ENCODE data around the gene CD2.

CD2 gene

DNA sequence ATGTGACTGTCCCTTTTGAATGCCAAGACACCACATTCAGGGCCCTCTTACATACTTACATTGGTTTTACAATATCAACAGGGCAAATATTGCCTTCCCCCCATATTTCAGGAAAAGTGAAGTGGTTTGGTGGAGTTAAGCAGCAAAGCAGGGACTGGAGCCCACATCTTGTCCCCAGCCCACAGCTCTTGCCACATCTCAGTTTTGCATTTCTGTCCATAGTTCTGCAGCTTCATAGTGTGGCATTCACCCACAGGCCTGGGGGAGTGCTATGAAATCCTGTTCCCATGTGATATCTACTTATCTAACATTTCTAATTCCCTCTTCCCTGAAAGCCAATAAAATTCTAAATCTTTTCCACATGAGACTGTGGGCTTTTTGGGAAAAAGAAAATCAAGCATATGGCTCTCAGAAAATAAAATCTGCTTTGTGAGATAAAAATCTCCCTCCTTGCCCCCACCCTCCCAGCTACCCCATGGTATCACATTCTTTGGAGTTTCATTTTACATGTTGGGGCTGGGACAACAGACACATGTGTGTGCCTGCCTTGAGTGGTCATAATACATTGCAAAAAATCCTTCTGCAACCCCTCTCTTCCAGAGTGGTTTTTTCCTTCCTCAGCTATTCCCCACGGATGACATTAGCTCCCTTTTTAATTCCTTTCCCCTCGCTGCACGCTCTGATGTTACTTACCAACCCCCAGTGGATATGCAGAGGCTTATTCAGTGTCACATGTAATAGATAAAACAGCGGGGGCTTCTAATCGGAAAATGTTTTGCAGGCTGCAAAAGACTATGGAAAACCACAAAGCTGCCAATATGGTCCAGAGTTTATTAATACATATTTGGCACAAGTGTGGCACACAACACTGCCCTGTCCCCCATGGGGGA is 20.5 kb upstream of the CD2 start:
- no peak overlapping the region for H3K27ac ChIP-seq (ENCODE audit: low read depth, low read length)
- no peaks in the 10 kb centered on the region for H3K27me3 ChIP-seq (ENCODE audit: control insufficient read depth, insufficient read depth, low read length)
- no peak overlapping the region for H3K9ac ChIP-seq (ENCODE audit: low read length)
- no peaks in the 10 kb centered on the region; the same call in 1 of the 2 replicates for H3K9me3 ChIP-seq (ENCODE audit: control insufficient read depth, insufficient read depth, low read depth, low read length)
- H3K4me3 ChIP-seq (ENCODE audit: low read depth, low read length): no peak overlapping the region
- no peaks in the 10 kb centered on the region for H3K36me3 ChIP-seq (ENCODE audit: control insufficient read depth, insufficient read depth, low read length)
- H3K4me1 ChIP-seq (ENCODE audit: control insufficient read depth, insufficient read depth, low read length): no peaks in the 10 kb centered on the region

GRCh38 chr1:116735246-116735645 is 19.0 kb upstream of the CD2 start:
- Histone ChIP-seq H3K4me3 (ENCODE audit: low read depth, low read length) (no peak overlapping the region), H3K9ac (ENCODE audit: low read length) (no peak overlapping the region), H3K27me3 (ENCODE audit: control insufficient read depth, insufficient read depth, low read length) (no peaks in the 10 kb centered on the region), H3K36me3 (ENCODE audit: control insufficient read depth, insufficient read depth, low read length) (no peaks in the 10 kb centered on the region), H3K27ac (ENCODE audit: low read depth, low read length) (no peak overlapping the region), H3K9me3 (ENCODE audit: control insufficient read depth, insufficient read depth, low read depth, low read length) (no peaks in the 10 kb centered on the region; the same call in 1 of the 2 replicates), H3K4me1 (ENCODE audit: control insufficient read depth, insufficient read depth, low read length) (no peaks in the 10 kb centered on the region)

DNA sequence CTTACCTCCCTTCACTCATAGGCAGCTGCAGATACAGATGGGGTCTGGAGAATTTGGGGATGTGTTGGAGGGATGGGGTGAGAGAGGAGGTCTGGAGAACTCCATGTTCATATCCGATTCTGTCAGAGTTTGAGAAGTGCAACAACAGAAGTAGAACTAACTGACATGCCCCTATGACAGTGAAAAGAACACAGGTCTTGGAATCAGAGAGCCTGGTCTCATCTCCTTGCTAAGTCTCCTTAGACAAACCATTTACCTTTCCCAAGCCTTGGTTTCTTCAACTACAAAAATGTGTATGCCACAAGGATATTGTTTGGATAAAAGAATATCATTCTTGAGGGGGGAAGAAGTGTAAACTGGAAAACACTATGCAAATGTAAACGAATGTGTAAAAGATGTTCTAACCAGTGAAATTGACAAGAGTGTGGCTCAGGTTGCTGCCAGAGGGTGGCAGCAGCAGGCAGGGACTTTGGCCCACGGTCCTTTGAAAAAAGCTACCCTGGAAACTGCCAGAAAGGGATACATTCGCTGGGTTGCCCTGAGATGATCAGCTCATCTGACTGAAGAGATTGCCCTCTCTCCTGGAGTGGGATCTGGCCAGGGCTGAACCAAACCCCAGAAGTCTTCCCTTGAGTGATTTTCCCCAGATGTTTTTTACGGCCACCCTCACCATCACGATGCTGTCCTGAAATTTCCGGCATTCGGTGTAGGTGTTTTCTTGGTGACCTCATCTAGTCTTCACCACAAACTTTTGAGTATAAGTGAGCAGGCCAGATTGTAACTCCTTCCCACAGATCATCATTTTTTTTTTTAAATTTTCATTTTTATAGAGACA is 17.0 kb upstream of the CD2 start:
- Histone ChIP-seq H3K36me3 (ENCODE audit: control insufficient read depth, insufficient read depth, low read length) (no peaks in the 10 kb centered on the region), H3K4me1 (ENCODE audit: control insufficient read depth, insufficient read depth, low read length) (no peaks in the 10 kb centered on the region), H3K27me3 (ENCODE audit: control insufficient read depth, insufficient read depth, low read length) (no peaks in the 10 kb centered on the region), H3K27ac (ENCODE audit: low read depth, low read length) (no peak overlapping the region), H3K9ac (ENCODE audit: low read length) (no peak overlapping the region), H3K4me3 (ENCODE audit: low read depth, low read length) (no peak overlapping the region), H3K9me3 (ENCODE audit: control insufficient read depth, insufficient read depth, low read depth, low read length) (peaks cover 14% of the 10 kb centered on the region)

DNA sequence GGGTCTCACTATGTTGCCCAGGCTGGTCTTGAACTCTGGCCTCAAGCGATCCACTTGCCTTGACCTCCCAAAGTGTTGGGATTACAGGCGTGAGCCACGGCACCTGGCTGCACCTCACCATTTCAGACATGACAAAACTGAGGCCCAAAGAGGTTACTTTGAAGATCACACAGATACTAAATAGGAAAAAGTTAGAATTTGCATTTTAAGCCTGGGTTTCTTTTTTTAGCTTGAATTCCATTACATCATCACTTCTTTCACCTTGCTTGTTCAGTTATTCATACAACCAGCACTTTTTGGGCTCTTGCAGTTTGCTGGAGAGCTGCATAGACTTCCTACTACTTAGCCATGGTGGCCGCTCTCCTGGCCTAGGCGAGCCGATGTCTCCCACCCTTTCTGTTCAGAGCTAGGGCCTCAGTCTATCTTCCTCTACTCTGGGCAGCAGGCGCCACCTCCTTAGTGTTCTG is 16.3 kb upstream of the CD2 start:
- no peak overlapping the region for H3K27ac ChIP-seq (ENCODE audit: low read depth, low read length)
- H3K36me3 ChIP-seq (ENCODE audit: control insufficient read depth, insufficient read depth, low read length): no peaks in the 10 kb centered on the region
- no peak overlapping the region for H3K9ac ChIP-seq (ENCODE audit: low read length)
- H3K9me3 ChIP-seq (ENCODE audit: control insufficient read depth, insufficient read depth, low read depth, low read length): peaks cover 19% of the 10 kb centered on the region
- H3K27me3 ChIP-seq (ENCODE audit: control insufficient read depth, insufficient read depth, low read length): no peaks in the 10 kb centered on the region
- H3K4me3 ChIP-seq (ENCODE audit: low read depth, low read length): no peak overlapping the region
- no peaks in the 10 kb centered on the region for H3K4me1 ChIP-seq (ENCODE audit: control insufficient read depth, insufficient read depth, low read length)

- no peak overlapping the region for H3K4me3 ChIP-seq (ENCODE audit: low read depth, low read length)
- no peak overlapping the region for H3K27ac ChIP-seq (ENCODE audit: low read depth, low read length)
- no peaks in the 10 kb centered on the region for H3K36me3 ChIP-seq (ENCODE audit: control insufficient read depth, insufficient read depth, low read length)
- H3K27me3 ChIP-seq (ENCODE audit: control insufficient read depth, insufficient read depth, low read length): no peaks in the 10 kb centered on the region
- H3K4me1 ChIP-seq (ENCODE audit: control insufficient read depth, insufficient read depth, low read length): no peaks in the 10 kb centered on the region
- H3K9me3 ChIP-seq (ENCODE audit: control insufficient read depth, insufficient read depth, low read depth, low read length): peaks cover 29% of the 10 kb centered on the region
- H3K9ac ChIP-seq (ENCODE audit: low read length): no peak overlapping the region
Measured at GRCh38 chr1:116738673-116739370, 15.4 kb upstream of the CD2 start.

DNA sequence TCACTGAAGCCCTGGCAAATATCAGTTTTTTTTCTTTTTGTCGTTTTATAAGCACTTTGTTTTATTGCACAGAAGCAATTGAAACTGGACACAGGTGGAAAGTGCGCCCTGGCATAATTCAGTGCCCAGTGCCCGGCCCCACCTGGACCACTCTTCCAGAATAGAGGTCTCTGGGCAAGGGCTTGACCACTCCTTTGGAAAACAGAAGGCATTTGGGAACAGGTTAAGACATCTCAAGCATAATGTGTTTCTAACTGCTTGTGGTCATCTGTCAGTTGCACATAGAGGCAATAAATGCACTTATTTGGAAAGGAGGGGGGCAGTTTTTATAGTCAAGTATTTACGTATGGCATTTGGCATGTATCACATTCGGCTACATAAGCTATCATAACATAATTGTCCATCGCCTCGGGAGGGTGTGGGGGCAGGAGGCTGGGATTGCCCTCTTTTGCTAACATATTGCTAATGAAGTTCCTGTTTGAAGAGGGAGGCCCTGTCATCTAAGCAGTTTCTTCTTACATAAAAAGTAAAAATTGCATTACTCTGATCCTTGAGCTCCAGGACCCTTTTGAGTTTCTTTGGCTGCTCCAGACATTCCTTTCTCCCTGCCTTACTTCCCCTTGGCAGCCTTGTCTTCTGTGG is 14.7 kb upstream of the CD2 start:
- no peaks in the 10 kb centered on the region for H3K36me3 ChIP-seq (ENCODE audit: control insufficient read depth, insufficient read depth, low read length)
- H3K4me1 ChIP-seq (ENCODE audit: control insufficient read depth, insufficient read depth, low read length): no peaks in the 10 kb centered on the region
- no peak overlapping the region for H3K9ac ChIP-seq (ENCODE audit: low read length)
- no peak overlapping the region for H3K4me3 ChIP-seq (ENCODE audit: low read depth, low read length)
- H3K9me3 ChIP-seq (ENCODE audit: control insufficient read depth, insufficient read depth, low read depth, low read length): peaks cover 34% of the 10 kb centered on the region
- no peak overlapping the region for H3K27ac ChIP-seq (ENCODE audit: low read depth, low read length)
- no peaks in the 10 kb centered on the region for H3K27me3 ChIP-seq (ENCODE audit: control insufficient read depth, insufficient read depth, low read length)

GRCh38 chr1:116740296-116740695 is 13.9 kb upstream of the CD2 start:
- Histone ChIP-seq H3K4me3 (ENCODE audit: low read depth, low read length) (no peak overlapping the region), H3K27ac (ENCODE audit: low read depth, low read length) (no peak overlapping the region), H3K9ac (ENCODE audit: low read length) (no peak overlapping the region), H3K27me3 (ENCODE audit: control insufficient read depth, insufficient read depth, low read length) (no peaks in the 10 kb centered on the region), H3K9me3 (ENCODE audit: control insufficient read depth, insufficient read depth, low read depth, low read length) (peaks cover 42% of the 10 kb centered on the region), H3K4me1 (ENCODE audit: control insufficient read depth, insufficient read depth, low read length) (no peaks in the 10 kb centered on the region), H3K36me3 (ENCODE audit: control insufficient read depth, insufficient read depth, low read length) (no peaks in the 10 kb centered on the region)

DNA sequence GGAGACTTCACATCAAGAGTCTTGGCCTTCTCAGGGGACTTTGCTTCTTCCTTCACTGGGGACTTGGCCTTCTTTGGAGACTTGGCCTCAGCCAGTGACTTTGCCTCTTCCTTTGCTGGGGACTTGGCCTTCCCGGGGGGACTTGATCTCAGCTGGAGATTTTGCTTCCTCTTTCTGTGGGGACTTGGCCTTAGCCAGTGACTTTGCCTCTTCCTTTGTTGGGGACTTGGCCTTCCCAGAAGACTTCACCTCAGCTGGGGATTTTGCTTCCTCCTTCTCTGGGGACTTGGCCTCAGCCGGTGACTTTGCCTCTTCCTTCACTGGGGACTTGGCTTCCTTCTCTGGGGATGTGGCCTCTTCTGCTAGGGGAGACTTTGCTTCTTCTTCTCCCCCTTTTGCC is 13.5 kb upstream of the CD2 start:
- no peaks in the 10 kb centered on the region for H3K27me3 ChIP-seq (ENCODE audit: control insufficient read depth, insufficient read depth, low read length)
- no peaks in the 10 kb centered on the region for H3K4me1 ChIP-seq (ENCODE audit: control insufficient read depth, insufficient read depth, low read length)
- H3K4me3 ChIP-seq (ENCODE audit: low read depth, low read length): no peak overlapping the region
- H3K9me3 ChIP-seq (ENCODE audit: control insufficient read depth, insufficient read depth, low read depth, low read length): peaks cover 46% of the 10 kb centered on the region
- no peak overlapping the region for H3K27ac ChIP-seq (ENCODE audit: low read depth, low read length)
- no peaks in the 10 kb centered on the region for H3K36me3 ChIP-seq (ENCODE audit: control insufficient read depth, insufficient read depth, low read length)
- no peak overlapping the region for H3K9ac ChIP-seq (ENCODE audit: low read length)

DNA sequence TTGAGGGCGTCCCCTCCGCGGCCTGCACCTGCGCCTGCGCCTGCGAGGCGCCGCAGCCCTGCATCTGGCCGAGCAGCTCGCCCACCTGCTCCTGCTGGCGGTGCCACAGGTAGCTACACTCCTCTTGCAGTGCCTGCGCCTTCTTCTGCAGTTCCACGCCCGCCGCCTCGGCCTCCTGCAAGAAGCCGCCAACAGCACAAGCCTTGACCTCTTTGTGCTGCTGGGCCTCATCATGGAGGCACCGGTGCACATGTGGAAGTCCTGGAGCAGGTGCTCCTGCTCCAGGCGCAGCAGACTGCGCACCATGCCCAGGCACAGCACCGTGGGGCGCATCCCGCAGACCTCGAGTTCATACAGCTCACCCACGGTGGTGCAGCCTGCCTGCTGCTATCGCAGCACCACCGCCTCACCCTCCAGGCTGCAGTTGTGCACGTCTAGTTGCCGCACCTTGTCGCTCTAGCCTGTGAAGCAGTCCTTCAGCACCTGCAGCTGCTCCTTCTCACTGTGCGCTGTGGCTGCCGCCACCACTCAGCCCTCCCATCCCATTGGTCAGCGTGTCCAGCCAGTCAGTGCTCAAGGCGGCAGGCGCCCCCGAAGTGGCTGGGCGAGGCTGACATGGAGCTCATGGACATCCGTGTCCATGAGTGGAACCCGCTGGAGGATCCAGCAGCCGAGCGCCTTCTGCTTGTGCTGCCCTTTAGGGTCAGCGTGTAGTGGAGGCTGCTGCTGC is 12.2 kb upstream of the CD2 start:
- Histone ChIP-seq H3K4me1 (ENCODE audit: control insufficient read depth, insufficient read depth, low read length) (no peaks in the 10 kb centered on the region), H3K36me3 (ENCODE audit: control insufficient read depth, insufficient read depth, low read length) (no peaks in the 10 kb centered on the region), H3K4me3 (ENCODE audit: low read depth, low read length) (no peak overlapping the region), H3K9ac (ENCODE audit: low read length) (no peak overlapping the region), H3K27ac (ENCODE audit: low read depth, low read length) (no peak overlapping the region), H3K9me3 (ENCODE audit: control insufficient read depth, insufficient read depth, low read depth, low read length) (peaks cover 54% of the 10 kb centered on the region), H3K27me3 (ENCODE audit: control insufficient read depth, insufficient read depth, low read length) (no peaks in the 10 kb centered on the region)

DNA sequence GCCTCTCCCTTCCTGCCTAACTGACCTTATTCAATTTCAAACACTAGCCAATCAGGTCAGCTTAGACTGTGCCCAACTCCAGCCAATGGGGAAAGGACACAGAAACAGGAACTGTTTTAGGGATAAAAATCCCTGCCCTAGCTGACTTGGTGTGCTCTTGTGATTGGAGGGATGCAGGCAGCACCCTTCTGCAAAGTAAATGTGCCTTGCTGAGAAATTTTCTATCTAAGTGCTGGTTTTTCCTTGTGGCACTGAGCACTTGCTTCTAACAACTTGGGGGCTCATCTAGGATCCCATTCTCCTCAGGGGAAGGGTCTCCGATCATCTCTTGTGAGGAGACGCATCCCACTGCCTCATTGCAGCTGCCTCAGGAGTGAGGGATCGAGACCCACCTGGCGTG is 10.7 kb upstream of the CD2 start:
- H3K27ac ChIP-seq (ENCODE audit: low read depth, low read length): no peak overlapping the region
- H3K4me3 ChIP-seq (ENCODE audit: low read depth, low read length): no peak overlapping the region
- H3K36me3 ChIP-seq (ENCODE audit: control insufficient read depth, insufficient read depth, low read length): no peaks in the 10 kb centered on the region
- H3K27me3 ChIP-seq (ENCODE audit: control insufficient read depth, insufficient read depth, low read length): no peaks in the 10 kb centered on the region
- no peaks in the 10 kb centered on the region for H3K4me1 ChIP-seq (ENCODE audit: control insufficient read depth, insufficient read depth, low read length)
- peaks cover 69% of the 10 kb centered on the region for H3K9me3 ChIP-seq (ENCODE audit: control insufficient read depth, insufficient read depth, low read depth, low read length)
- H3K9ac ChIP-seq (ENCODE audit: low read length): no peak overlapping the region
